HEK293 (cell line): ENCODE results near the gene C1QTNF12.
A peak's percentile ranks its signal among the peaks of the same experiment; 100 is the strongest.

Source experiments
- CTCF ChIA-PET: fragments of 350-600 bp; formaldehyde crosslinking; extraction: SDS; loops from one replicate; lab custom pipeline; 2021; ENCODE audit warnings: antibody characterized with exemption; lab: Yijun Ruan, JAX
- POLR2A ChIA-PET: fragments of 300-600 bp; formaldehyde crosslinking; extraction: SDS; loops from one replicate; lab custom pipeline; 2020; ENCODE audit warnings: antibody characterized with exemption, inconsistent platforms; lab: Yijun Ruan, JAX
- H3K27ac ChIP-seq: fragments of 200-500 bp; sonication (Bioruptor generic); 2 replicates; pipeline ENCODE4 v1.5.1; 2014; ENCODE audit warnings: low read depth, low read length, control low read depth, inconsistent platforms; ENCODE audit errors: extremely low read depth
- H3K36me3 ChIP-seq, 2 experiments: fragments of 200-500 bp in 1 of 2; sonication (Bioruptor generic) in 1 of 2; 1 replicate in 1 of 2; 2 replicates in 1 of 2; pipeline ENCODE4 v1.5.1; 2014 to 2017; ENCODE audit warnings: inconsistent platforms in 2 of 2, low read length in 2 of 2; ENCODE audit not compliant: control insufficient read depth in 2 of 2, insufficient read depth in 1 of 2
- H3K4me1 ChIP-seq: fragments of 200-500 bp; sonication (Bioruptor generic); 2 replicates; pipeline ENCODE4 v1.5.1; 2014; ENCODE audit warnings: mild to moderate bottlenecking, low read length, inconsistent platforms; ENCODE audit not compliant: control insufficient read depth, insufficient read depth
- H3K4me3 ChIP-seq: 2 replicates; pipeline ENCODE4 v1.5.1; 2011; ENCODE audit warnings: low read depth, mild to moderate bottlenecking, control low read depth, low read length, moderate library complexity
- H3K9me3 ChIP-seq: fragments of 200-500 bp; sonication (Bioruptor generic); 2 replicates; pipeline ENCODE4 v1.5.1; 2014; ENCODE audit warnings: low read depth, low read length, inconsistent platforms; ENCODE audit not compliant: control insufficient read depth, insufficient read depth
- BCL11B ChIP-seq: fragments of 450-650 bp; formaldehyde crosslinking; IDR thresholded peaks from 2 replicates; pipeline ENCODE4 v1.5.1; 2016; ENCODE audit warnings: low read depth, missing biosample characterization, missing genetic modification characterization
- GLIS1 ChIP-seq: fragments of 450-650 bp; formaldehyde crosslinking; IDR thresholded peaks from 2 replicates; pipeline ENCODE4 v1.5.1; 2016; ENCODE audit warnings: missing biosample characterization, missing genetic modification characterization
- IKZF3 ChIP-seq: fragments of 450-650 bp; IDR thresholded peaks from 2 replicates; pipeline ENCODE4 v1.5.0; 2018; ENCODE audit warnings: missing biosample characterization, mild to moderate bottlenecking, missing genetic modification characterization, moderate library complexity
- REPIN1 ChIP-seq: fragments of 450-650 bp; formaldehyde crosslinking; IDR thresholded peaks from 2 replicates; pipeline ENCODE4 v1.5.1; 2017; ENCODE audit warnings: missing biosample characterization, missing genetic modification characterization, low read depth
- SCRT1 ChIP-seq: fragments of 450-650 bp; formaldehyde crosslinking; IDR thresholded peaks from 2 replicates; pipeline ENCODE4 v1.5.1; 2016; ENCODE audit warnings: missing biosample characterization, missing genetic modification characterization, borderline replicate concordance
- SCRT2 ChIP-seq: fragments of 450-650 bp; formaldehyde crosslinking; IDR thresholded peaks from 2 replicates; pipeline ENCODE4 v1.5.1; 2016; ENCODE audit warnings: missing biosample characterization, missing genetic modification characterization
- YY2 ChIP-seq: fragments of 450-650 bp; formaldehyde crosslinking; IDR thresholded peaks from 2 replicates; pipeline ENCODE4 v1.5.1; 2016; ENCODE audit warnings: missing biosample characterization, missing genetic modification characterization
- ZBTB1 ChIP-seq: fragments of 450-650 bp; formaldehyde crosslinking; IDR thresholded peaks from 2 replicates; pipeline ENCODE4 v1.5.1; 2016; ENCODE audit warnings: missing biosample characterization, missing genetic modification characterization
- ZBTB17 ChIP-seq: fragments of 450-650 bp; formaldehyde crosslinking; IDR thresholded peaks from 2 replicates; pipeline ENCODE4 v1.5.1; 2016; ENCODE audit warnings: missing biosample characterization, missing genetic modification characterization
- ZBTB21 ChIP-seq: fragments of 450-650 bp; formaldehyde crosslinking; IDR thresholded peaks from 2 replicates; pipeline ENCODE4 v1.5.1; 2017; ENCODE audit warnings: missing biosample characterization, missing genetic modification characterization
- ZBTB7A ChIP-seq: fragments of 450-650 bp; formaldehyde crosslinking; IDR thresholded peaks from 2 replicates; pipeline ENCODE4 v1.5.1; 2016; ENCODE audit warnings: low read depth, missing biosample characterization, missing genetic modification characterization
- ZFP37 ChIP-seq: fragments of 450-650 bp; formaldehyde crosslinking; IDR thresholded peaks from 2 replicates; pipeline ENCODE4 v1.5.1; 2016; ENCODE audit warnings: missing biosample characterization, missing genetic modification characterization
- ZNF112 ChIP-seq: fragments of 450-650 bp; formaldehyde crosslinking; IDR thresholded peaks from 2 replicates; pipeline ENCODE4 v1.5.0; 2017; ENCODE audit warnings: missing biosample characterization, missing genetic modification characterization
- ZNF114 ChIP-seq: fragments of 450-650 bp; formaldehyde crosslinking; IDR thresholded peaks from 2 replicates; pipeline ENCODE4 v1.5.0; 2017; ENCODE audit warnings: missing biosample characterization, missing genetic modification characterization
- ZNF140 ChIP-seq: fragments of 450-650 bp; formaldehyde crosslinking; IDR thresholded peaks from 2 replicates; pipeline ENCODE4 v1.5.1; 2016; ENCODE audit warnings: missing biosample characterization, missing genetic modification characterization
- ZNF202 ChIP-seq: fragments of 450-650 bp; formaldehyde crosslinking; IDR thresholded peaks from 2 replicates; pipeline ENCODE4 v1.5.1; 2016; ENCODE audit warnings: missing biosample characterization, missing genetic modification characterization, borderline replicate concordance
- ZNF354C ChIP-seq: fragments of 450-650 bp; formaldehyde crosslinking; IDR thresholded peaks from 2 replicates; pipeline ENCODE4 v1.5.1; 2016; ENCODE audit warnings: missing biosample characterization, missing genetic modification characterization, low read depth, borderline replicate concordance
- ZNF37A ChIP-seq: fragments of 450-650 bp; IDR thresholded peaks from 2 replicates; pipeline ENCODE4 v1.5.1; 2018; ENCODE audit warnings: missing biosample characterization, missing genetic modification characterization
- ZNF404 ChIP-seq: fragments of 450-650 bp; formaldehyde crosslinking; IDR thresholded peaks from 2 replicates; pipeline ENCODE4 v1.5.1; 2017; ENCODE audit warnings: missing biosample characterization, missing genetic modification characterization
- ZNF426 ChIP-seq: fragments of 450-650 bp; formaldehyde crosslinking; IDR thresholded peaks from 2 replicates; pipeline ENCODE4 v1.5.1; 2017; ENCODE audit warnings: missing biosample characterization, missing genetic modification characterization, mild to moderate bottlenecking, inconsistent platforms, moderate library complexity
- ZNF544 ChIP-seq: fragments of 450-650 bp; formaldehyde crosslinking; IDR thresholded peaks from 2 replicates; pipeline ENCODE4 v1.5.0; 2017; ENCODE audit warnings: missing biosample characterization, missing genetic modification characterization
- ZNF549 ChIP-seq: fragments of 450-650 bp; IDR thresholded peaks from 2 replicates; pipeline ENCODE4 v1.5.1; 2018; ENCODE audit warnings: missing biosample characterization, missing genetic modification characterization, mild to moderate bottlenecking, inconsistent platforms, moderate library complexity
- ZNF596 ChIP-seq: fragments of 450-650 bp; IDR thresholded peaks from 2 replicates; pipeline ENCODE4 v1.5.0; 2018; ENCODE audit warnings: missing biosample characterization, mild to moderate bottlenecking, missing genetic modification characterization, moderate library complexity
- ZNF624 ChIP-seq: fragments of 450-650 bp; formaldehyde crosslinking; IDR thresholded peaks from 2 replicates; pipeline ENCODE4 v1.5.1; 2017; ENCODE audit warnings: missing biosample characterization, missing genetic modification characterization
- ZNF792 ChIP-seq: fragments of 450-650 bp; formaldehyde crosslinking; IDR thresholded peaks from 2 replicates; pipeline ENCODE4 v1.5.1; 2016; ENCODE audit warnings: missing biosample characterization, missing genetic modification characterization
- ZXDB ChIP-seq: fragments of 450-650 bp; formaldehyde crosslinking; IDR thresholded peaks from 2 replicates; pipeline ENCODE4 v1.5.1; 2016; ENCODE audit warnings: missing biosample characterization, missing genetic modification characterization
- TF ChIP-seq, protein P1 (sequence below): fragments of 450-650 bp; formaldehyde crosslinking; IDR thresholded peaks from 2 replicates; pipeline ENCODE4 v1.5.1; 2016; ENCODE audit warnings: missing biosample characterization, missing genetic modification characterization
- TF ChIP-seq, protein P2 (sequence below): fragments of 450-650 bp; formaldehyde crosslinking; IDR thresholded peaks from 2 replicates; pipeline ENCODE4 v1.5.1; 2017; ENCODE audit warnings: missing biosample characterization, missing genetic modification characterization
- TF ChIP-seq, protein P3 (sequence below): fragments of 450-650 bp; formaldehyde crosslinking; IDR thresholded peaks from 2 replicates; pipeline ENCODE4 v1.5.0; 2017; ENCODE audit warnings: missing biosample characterization, missing genetic modification characterization, borderline replicate concordance
- TF ChIP-seq, protein P4 (sequence below): fragments of 450-650 bp; formaldehyde crosslinking; IDR thresholded peaks from 2 replicates; pipeline ENCODE4 v1.5.1; 2016; ENCODE audit warnings: missing biosample characterization, missing genetic modification characterization

C1QTNF12 gene

DNA sequence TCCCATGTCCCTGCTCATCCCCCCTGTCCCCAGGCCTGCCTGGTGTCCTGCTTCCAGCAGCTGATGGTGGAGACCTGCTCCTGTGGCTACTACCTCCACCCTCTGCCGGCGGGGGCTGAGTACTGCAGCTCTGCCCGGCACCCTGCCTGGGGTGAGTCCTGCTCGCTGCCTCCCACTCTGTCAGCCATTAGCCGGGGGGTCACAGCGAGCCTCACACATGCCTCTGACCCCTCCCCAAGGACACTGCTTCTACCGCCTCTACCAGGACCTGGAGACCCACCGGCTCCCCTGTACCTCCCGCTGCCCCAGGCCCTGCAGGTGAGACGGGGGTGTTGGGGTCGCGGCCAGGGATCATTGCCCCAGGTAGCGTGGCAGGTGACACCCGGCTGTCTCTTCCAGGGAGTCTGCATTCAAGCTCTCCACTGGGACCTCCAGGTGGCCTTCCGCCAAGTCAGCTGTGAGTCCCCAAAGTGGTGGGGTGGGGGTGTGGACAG lies 43.8 kb upstream of the C1QTNF12 start (continued):
- TF ChIP-seq GLIS1 (tag by site-specific recombination) (peak; percentile 41), SCRT1 (no peak), ZNF404 (tag by site-specific recombination) (no peak), BCL11B (tag by site-specific recombination) (peak; percentile 73), ZNF37A (tag by site-specific recombination) (no peak), ZNF140 (tag by site-specific recombination) (no peak), ZNF112 (tag by site-specific recombination) (no peak), ZNF202 (tag by site-specific recombination) (no peak), ZBTB21 (tag by site-specific recombination) (no peak), ZNF354C (tag by site-specific recombination) (no peak), ZNF426 (tag by site-specific recombination) (no peak), IKZF3 (tag by site-specific recombination) (0 out of 2 replicates have a peak, but pooled peaks have one; percentile 44), ZXDB (no peak)
- TF ChIP-seq, protein P1, sequence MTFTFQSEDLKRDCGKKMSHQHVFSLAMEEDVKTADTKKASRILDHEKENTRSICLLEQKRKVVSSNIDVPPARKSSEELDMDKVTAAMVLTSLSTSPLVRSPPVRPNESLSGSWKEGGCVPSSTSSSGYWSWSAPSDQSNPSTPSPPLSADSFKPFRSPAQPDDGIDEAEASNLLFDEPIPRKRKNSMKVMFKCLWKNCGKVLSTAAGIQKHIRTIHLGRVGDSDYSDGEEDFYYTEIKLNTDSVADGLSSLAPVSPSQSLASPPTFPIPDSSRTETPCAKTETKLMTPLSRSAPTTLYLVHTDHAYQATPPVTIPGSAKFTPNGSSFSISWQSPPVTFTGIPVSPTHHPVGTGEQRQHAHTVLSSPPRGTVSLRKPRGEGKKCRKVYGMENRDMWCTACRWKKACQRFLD (tag by site-specific recombination), result no peak
- TF ChIP-seq, protein P2, sequence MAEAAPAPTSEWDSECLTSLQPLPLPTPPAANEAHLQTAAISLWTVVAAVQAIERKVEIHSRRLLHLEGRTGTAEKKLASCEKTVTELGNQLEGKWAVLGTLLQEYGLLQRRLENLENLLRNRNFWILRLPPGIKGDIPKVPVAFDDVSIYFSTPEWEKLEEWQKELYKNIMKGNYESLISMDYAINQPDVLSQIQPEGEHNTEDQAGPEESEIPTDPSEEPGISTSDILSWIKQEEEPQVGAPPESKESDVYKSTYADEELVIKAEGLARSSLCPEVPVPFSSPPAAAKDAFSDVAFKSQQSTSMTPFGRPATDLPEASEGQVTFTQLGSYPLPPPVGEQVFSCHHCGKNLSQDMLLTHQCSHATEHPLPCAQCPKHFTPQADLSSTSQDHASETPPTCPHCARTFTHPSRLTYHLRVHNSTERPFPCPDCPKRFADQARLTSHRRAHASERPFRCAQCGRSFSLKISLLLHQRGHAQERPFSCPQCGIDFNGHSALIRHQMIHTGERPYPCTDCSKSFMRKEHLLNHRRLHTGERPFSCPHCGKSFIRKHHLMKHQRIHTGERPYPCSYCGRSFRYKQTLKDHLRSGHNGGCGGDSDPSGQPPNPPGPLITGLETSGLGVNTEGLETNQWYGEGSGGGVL (tag by site-specific recombination), result no peak

DNA sequence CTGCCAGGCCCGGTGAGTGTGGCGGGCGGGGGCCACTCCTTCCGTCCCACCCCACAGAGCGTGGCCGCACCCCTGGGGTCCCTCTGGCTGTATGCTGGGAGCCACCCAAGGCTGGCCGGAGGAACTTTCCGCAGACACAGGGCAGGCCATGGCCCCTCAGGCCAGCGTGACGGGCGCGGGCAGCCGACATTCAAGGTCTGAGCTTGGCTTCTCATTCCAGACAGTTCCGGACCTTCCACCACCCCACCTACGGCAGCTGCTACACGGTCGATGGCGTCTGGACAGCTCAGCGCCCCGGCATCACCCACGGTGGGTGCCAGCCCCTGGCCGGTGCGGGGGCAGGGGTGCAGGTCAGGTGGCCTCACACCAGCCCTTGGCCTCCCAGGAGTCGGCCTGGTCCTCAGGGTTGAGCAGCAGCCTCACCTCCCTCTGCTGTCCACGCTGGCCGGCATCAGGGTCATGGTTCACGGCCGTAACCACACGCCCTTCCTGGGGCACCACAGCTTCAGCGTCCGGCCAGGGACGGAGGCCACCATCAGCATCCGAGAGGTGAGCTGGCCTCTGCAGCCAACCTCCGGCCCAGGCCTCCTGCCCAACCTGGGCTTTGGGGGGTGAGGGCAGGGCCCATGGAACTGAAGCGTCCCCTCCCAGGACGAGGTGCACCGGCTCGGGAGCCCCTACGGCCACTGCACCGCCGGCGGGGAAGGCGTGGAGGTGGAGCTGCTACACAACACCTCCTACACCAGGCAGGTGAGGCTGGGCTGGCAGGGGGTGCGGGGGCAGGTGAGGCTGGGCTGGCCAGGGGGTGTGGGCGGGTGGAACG lies 41.0 kb upstream of the C1QTNF12 start:
- Histone ChIP-seq H3K4me3 (no peak overlapping the region), H3K27ac (no peak overlapping the region), H3K36me3 (peaks cover 0 to 1% of the 10 kb centered on the region in 2 experiments; a peak in 1 of 3 replicates), H3K9me3 (no peaks in the 10 kb centered on the region), H3K4me1 (no peaks in the 10 kb centered on the region)
- ChIA-PET POLR2A (interaction anchor here (1.1 kb wide), 1 partner anchor 14 kb away, joined by 3 read pairs; the partner anchor contains the start of gene UBE2J2), CTCF (interaction anchor here (0.6 kb wide), 1 partner anchor 170 kb away, joined by 3 read pairs; no protein-coding TSS in a partner anchor)
- TF ChIP-seq REPIN1 (no peak), ZBTB7A (no peak), ZNF114 (tag by site-specific recombination) (no peak), YY2 (no peak), ZNF596 (no peak), ZNF549 (no peak), SCRT2 (no peak), ZNF792 (no peak), ZNF624 (tag by site-specific recombination) (no peak), ZBTB1 (tag by site-specific recombination) (no peak), ZNF544 (no peak), ZFP37 (no peak), ZBTB17 (tag by site-specific recombination) (no peak)
- TF ChIP-seq, protein P3, sequence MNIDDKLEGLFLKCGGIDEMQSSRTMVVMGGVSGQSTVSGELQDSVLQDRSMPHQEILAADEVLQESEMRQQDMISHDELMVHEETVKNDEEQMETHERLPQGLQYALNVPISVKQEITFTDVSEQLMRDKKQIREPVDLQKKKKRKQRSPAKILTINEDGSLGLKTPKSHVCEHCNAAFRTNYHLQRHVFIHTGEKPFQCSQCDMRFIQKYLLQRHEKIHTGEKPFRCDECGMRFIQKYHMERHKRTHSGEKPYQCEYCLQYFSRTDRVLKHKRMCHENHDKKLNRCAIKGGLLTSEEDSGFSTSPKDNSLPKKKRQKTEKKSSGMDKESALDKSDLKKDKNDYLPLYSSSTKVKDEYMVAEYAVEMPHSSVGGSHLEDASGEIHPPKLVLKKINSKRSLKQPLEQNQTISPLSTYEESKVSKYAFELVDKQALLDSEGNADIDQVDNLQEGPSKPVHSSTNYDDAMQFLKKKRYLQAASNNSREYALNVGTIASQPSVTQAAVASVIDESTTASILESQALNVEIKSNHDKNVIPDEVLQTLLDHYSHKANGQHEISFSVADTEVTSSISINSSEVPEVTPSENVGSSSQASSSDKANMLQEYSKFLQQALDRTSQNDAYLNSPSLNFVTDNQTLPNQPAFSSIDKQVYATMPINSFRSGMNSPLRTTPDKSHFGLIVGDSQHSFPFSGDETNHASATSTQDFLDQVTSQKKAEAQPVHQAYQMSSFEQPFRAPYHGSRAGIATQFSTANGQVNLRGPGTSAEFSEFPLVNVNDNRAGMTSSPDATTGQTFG (tag by site-specific recombination), result no peak
- TF ChIP-seq, protein P4, sequence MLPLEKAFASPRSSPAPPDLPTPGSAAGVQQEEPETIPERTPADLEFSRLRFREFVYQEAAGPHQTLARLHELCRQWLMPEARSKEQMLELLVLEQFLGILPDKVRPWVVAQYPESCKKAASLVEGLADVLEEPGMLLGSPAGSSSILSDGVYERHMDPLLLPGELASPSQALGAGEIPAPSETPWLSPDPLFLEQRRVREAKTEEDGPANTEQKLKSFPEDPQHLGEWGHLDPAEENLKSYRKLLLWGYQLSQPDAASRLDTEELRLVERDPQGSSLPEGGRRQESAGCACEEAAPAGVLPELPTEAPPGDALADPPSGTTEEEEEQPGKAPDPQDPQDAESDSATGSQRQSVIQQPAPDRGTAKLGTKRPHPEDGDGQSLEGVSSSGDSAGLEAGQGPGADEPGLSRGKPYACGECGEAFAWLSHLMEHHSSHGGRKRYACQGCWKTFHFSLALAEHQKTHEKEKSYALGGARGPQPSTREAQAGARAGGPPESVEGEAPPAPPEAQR (tag by site-specific recombination), result no peak
